Mucosa of descending colon (tissue), 3 donors: ENCODE results near the gene CDX1. TPM values are rescaled to one million over a fixed set of nuclear protein-coding genes. Genes with fewer than 3 reads are reported as not detected.

Source experiments
- ATAC-seq: fragments of 200-7000 bp; cut with Tn5 transposase; one replicate; pipeline ENCODE4 v1.9.1; 2020; ENCODE audit warnings: mild to moderate bottlenecking, moderate library complexity
- DNase-seq, 3 donors: peaks; one replicate each; pipeline ENCODE4 v3.0.0-alpha.2; 2020
- H3K36me3 ChIP-seq: fragments of 200-600 bp; one replicate; pipeline ENCODE4 v1.8.0; 2021; ENCODE audit warnings: low read depth, mild to moderate bottlenecking
- H3K4me1 ChIP-seq: fragments of 200-600 bp; one replicate; pipeline ENCODE4 v1.8.0; 2021; ENCODE audit warnings: low read depth, mild to moderate bottlenecking
- H3K4me3 ChIP-seq: fragments of 200-600 bp; one replicate; pipeline ENCODE4 v1.8.0; 2021; ENCODE audit warnings: mild to moderate bottlenecking
- H3K9me3 ChIP-seq: fragments of 200-600 bp; one replicate; pipeline ENCODE4 v1.8.0; 2021; ENCODE audit warnings: mild to moderate bottlenecking
- CTCF ChIP-seq: fragments of 200-600 bp; IDR thresholded peaks from one replicate; pipeline ENCODE4 v1.8.0; 2022; ENCODE audit warnings: antibody characterized with exemption, mild to moderate bottlenecking
- intact Hi-C, 2 donors: fragments of 100-400 bp; cut with DNase I in 1 of 2; cut with micrococcal nuclease in 1 of 2; formaldehyde crosslinking; loops; one replicate each; pipeline versions ENCODE4 v1.11.0 to v1.11.1; 2022; cut with DNase I, micrococcal nuclease
- total RNA-seq, 3 donors: library from RNA; stranded (reverse); fragmentation: NEBNext Ultra II Directional in 2 of 3; extraction: Animal tissue kit (Norgen Biotek cat#: 25700) in 2 of 3; gene quantifications; one replicate each; pipeline versions ENCODE4 v1.2.1 to v1.2.4, GENCODE V29; 2021 to 2023
- donor health status: DM: no; HTN: no; CAD: no; lungs with moderate emphysema.
- donor health status: DM: no; HTN: no; CAD: no.
- donor health status: DM: no; HTN: yes; CAD: no.

Gene CDX1
- total RNA-seq, 3 donors from 2014 or later = 140 to 306 (median 302) TPM

- peaks cover 18% of the 10 kb centered on the region for H3K4me1 ChIP-seq
- ATAC-seq = no peak
- DNase-seq = no peak
- no peak for TF ChIP-seq CTCF
- H3K36me3 ChIP-seq = peaks cover 6% of the 10 kb centered on the region
- intact Hi-C loops = no loop called here
- no peaks in the 10 kb centered on the region for H3K9me3 ChIP-seq
- H3K4me3 ChIP-seq = no peak overlapping the region
Observed at GRCh38 chr5:150192462-150192861, 25.9 kb downstream of the CDX1 start.

DNA sequence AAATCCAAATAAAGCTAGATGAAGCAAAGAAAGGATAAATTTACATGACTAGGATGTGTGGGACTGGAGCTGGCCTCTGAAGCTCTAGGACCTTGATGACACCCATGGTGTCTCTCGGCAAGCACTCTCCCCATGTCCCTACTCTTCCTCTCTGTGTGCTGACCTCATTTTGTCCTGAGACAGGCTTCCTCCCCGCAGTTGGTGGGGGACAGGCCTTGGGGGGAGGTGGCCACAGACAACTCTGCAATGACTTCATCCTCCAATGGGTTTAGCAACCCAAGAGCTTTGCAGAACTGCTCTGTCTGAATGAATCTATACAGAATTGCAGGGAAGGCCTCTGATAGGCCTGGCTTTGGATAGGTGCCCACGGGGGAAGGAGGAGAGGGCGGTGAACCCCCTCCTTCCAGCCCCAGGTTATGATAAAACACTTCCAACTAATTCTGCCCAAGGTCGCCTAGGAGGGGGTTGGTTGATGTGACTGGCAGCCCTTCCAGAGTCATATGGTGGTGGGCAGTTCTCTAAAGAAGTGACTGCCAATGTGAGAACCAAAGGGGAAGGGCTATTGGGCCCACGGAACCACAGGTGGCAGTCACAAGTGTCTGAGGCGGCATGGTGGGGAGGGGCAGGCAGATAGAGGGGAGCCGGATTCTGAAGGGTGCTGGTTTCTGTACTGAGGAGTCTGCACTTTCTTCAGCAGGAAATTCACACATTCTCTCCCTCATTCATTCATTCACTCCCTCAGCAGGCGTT lies 29.3 kb downstream of the CDX1 start:
- H3K9me3 ChIP-seq = no peaks in the 10 kb centered on the region
- DNase-seq = no peak
- intact Hi-C loops = no loop called here
- no peak for ATAC-seq
- H3K4me3 ChIP-seq = no peak overlapping the region
- no peaks in the 10 kb centered on the region for H3K4me1 ChIP-seq
- peaks cover 6% of the 10 kb centered on the region for H3K36me3 ChIP-seq
- no peak for TF ChIP-seq CTCF

DNA sequence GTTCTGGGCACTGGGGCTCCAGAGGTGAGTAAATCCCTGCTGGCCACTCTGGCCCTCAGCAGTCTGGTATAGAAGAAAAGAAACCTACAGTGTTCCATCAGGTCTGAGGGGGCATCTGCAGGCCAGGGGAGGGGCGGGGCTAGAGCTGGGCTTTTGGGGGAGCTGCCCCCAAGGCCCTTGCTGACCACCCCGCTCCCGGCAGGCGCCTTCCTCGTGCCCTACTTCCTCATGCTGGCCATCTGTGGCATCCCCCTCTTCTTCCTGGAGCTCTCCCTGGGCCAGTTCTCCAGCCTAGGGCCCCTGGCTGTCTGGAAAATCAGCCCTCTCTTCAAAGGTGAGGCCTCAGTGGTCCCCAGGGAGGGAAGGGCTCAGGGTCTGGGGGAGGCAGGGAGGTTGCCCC lies 29.9 kb downstream of the CDX1 start:
- intact Hi-C loops = no loop called here
- Histone ChIP-seq H3K36me3 (peaks cover 6% of the 10 kb centered on the region), H3K4me1 (no peaks in the 10 kb centered on the region), H3K9me3 (no peaks in the 10 kb centered on the region), H3K4me3 (no peak overlapping the region)
- DNase-seq (no peak), ATAC-seq (no peak)
- no peak for TF ChIP-seq CTCF

- DNase-seq (no peak), ATAC-seq (no peak)
- H3K4me1 ChIP-seq = no peaks in the 10 kb centered on the region
- intact Hi-C loops = no loop called here
- peaks cover 6% of the 10 kb centered on the region for H3K36me3 ChIP-seq
- H3K9me3 ChIP-seq = no peaks in the 10 kb centered on the region
- H3K4me3 ChIP-seq = no peak overlapping the region
- TF ChIP-seq CTCF = no peak
Observed at GRCh38 chr5:150196986-150197385, 30.4 kb downstream of the CDX1 start.

GRCh38 chr5:150197476-150197875 lies 30.9 kb downstream of the CDX1 start:
- ATAC-seq (no peak), DNase-seq (no peak)
- no peak for TF ChIP-seq CTCF
- H3K9me3 ChIP-seq = no peaks in the 10 kb centered on the region
- no peaks in the 10 kb centered on the region for H3K4me1 ChIP-seq
- intact Hi-C loops = no loop called here
- no peak overlapping the region for H3K4me3 ChIP-seq
- H3K36me3 ChIP-seq = peaks cover 6% of the 10 kb centered on the region

DNA sequence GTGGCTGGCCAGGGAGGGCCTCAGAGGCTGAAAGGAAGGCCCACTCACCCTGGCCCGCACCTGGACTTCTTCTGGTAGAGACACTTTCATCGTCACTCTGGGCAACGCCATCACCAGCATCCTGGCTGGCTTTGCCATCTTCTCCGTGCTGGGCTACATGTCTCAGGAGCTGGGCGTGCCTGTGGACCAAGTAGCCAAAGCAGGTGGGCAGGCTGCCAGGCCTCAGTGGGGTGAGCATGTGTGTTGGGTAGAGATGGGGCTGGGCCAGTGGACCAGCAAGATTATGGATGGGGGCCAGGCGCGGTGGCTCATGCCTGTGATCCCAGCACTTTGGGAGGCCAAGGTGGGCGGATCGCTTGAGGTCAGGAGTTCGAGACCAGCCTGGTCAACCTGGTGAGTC lies 35.9 kb downstream of the CDX1 start:
- H3K4me3 ChIP-seq = no peak overlapping the region
- no peaks in the 10 kb centered on the region for H3K36me3 ChIP-seq
- no peaks in the 10 kb centered on the region for H3K4me1 ChIP-seq
- peak in 1 of 3 donors; percentile 48 for DNase-seq
- no peak for ATAC-seq
- intact Hi-C loops = no loop called here
- no peaks in the 10 kb centered on the region for H3K9me3 ChIP-seq
- no peak for TF ChIP-seq CTCF
